Stimulated activated CD4-positive, alpha-beta T cell treated with anti-CD3 and anti-CD28 coated beads, TNF-alpha, amount 100 ng/mL, for 24 hours (primary cell): ENCODE data around the gene WDFY2.
A peak's percentile ranks its signal among the peaks of the same experiment; 100 is the strongest.

Experiments used
- DNase-seq, 3 experiments: peaks; one replicate each; pipeline ENCODE4 v3.0.0-alpha.2; 2020; ENCODE audit warnings: low read depth in 3 of 3

Gene WDFY2

DNA sequence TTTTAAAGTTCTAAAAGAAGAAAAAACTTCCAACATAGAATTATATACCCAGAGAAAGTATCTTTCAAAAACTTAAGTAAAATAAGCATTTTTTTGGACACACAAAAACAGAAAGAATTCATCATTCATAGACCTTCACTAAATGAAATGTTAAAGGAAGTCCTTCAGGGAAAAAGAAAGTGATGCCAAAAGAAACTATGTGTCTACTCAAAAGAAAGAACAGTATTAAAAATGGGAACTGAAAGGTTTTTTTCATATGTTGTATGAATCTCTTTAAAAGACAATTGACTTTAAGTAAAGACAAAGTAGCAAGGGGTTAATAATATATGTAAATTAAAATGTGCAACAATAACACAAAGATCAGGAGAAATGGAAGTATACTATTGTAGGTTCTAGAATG, 123.2 kb downstream of the WDFY2 start:
- no peak for DNase-seq

DNA sequence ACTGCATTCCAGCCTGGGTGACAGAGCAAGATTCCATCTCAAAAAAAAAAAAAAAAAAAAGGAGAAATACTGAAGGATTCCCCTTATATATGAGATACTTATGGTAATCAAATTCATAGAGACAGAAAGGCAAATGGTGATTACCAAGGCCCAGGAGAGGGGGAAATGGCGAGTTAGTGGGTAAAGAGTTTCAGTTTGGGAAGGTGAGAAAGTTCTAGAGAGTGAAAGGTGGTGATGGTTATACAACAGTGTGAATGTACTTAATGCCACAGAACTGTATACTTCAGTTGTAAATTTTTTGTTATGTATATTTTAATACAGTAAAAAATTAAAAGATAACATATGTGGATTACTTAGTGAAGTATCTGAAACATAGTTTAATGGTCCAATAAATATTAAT, 129.5 kb downstream of the WDFY2 start:
- DNase-seq: no peak

DNA sequence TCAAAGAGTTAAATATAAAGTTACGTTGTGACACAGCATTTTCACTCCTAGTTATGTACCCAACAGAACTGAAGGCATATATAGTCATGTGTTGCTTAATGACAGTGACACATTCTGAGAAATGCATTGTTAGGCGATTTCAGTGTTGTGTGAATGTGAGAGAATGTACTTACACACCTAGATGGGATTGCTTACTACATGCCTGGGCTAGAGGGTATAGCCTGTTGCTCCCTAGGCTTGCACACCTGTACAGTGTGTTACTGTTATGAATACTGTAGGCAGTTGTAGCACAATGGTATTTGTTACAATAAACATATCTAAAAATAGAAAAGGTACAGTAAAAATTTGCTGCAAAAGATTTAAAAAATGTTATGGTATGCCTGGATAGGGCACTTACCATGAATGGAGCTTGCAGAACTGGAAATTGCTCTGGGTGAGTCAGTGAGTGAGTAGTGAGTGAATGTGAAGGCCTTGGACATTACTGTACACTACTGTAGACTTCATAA, 130.5 kb downstream of the WDFY2 start:
- DNase-seq: no peak

DNA sequence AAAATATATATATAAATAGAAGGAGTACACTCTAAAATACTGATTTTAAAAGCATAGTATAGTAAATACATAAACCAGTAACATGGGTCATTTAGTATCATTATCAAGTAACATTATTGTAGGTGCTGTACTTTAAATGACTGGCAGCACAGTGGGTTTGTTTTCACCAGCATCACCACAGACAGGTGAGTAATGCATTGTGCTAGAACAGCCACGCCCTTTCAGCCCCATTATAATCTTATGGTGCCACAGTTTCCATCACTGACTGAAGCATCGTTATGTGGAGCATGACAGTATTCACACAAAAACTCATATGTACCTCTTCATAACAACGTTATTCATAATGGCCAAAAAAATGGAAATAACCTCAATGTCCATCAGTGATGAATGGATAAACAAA, 131.4 kb downstream of the WDFY2 start:
- no peak for DNase-seq

DNA sequence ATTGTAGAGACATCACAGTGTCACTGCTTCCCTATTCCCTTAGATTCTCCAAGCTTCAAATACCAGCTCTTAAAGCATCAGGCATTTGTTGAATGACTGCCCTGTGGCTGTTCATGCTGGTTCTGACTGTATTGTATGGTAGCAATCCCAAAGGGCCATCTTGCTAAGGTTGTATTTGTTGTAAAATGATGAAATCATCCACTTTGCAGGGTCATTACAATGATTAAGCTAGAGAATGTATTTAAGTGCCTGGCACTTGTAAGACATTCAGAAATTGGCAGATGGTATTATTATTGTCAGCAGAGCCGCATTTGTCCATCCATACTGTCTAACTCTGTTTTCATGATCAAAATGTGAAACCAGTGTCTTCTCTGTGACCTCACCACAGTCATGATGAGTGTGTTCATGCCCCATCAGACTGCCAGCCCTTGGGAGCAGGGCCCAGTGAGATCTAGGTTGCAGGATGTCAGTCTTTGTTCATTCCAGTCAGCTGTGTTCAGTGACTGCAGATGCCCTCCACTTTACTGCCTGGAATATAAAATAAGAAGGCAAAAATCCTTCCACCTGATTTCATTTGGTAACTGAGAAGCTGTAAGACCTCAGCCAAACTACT, 133.6 kb downstream of the WDFY2 start:
- no peak for DNase-seq

DNA sequence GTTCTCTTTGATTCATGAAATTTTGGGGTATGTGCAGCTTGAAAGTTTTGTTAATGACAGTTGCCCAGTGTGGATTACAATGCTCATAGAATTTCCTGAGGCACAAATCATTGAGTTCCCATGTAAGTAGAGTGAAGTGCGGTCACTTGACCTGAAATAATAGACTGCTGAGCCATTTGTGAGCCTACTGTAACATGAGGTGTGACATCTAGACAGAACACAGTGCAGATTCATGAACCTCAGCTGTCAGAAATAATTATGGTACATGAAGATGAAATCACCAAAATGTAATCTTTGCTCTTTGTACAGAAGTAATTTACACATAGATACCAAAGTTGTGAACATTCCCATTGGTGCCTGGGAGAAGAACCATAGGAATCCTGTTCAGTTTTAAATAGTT, 135.1 kb downstream of the WDFY2 start:
- no peak for DNase-seq

DNA sequence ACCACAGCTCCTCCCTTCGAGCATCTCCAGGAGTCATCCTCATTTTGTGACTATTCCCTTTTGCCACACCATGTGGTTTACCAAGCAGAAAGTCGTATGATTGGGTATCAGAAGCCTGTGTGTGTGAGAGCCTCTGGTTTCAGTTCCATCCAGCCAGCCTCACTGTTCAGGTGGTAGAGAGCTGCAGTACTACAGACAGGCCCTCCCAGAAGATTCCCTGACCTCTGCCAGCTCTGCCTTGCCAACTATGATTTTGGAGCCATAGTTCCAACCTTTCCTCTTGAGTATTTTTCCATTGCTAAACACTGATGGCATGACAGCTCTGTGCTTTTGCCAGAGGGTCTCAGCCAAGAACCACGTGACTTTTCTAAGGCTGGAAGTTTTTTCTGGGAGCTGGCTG, 137.2 kb downstream of the WDFY2 start:
- DNase-seq: no peak

DNA sequence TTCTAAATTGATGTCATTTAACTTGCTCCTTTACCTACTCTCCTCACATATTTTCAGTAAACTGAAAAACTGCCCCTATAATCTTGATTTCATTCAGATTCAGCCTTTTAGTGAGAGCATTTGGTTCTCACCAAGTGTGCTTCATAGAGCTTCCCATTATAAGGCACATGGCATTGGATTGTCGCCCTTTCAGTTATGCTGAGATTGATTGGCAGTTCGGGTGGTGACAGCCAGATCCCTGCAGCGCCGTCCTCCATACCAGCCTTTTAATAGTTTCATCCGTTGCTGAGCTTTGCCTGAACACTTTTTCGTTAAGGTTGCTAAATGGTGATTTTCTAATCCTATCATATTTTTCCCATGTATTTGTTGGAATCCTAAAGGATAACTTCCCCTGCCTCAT, 139.3 kb downstream of the WDFY2 start:
- no peak for DNase-seq

DNA sequence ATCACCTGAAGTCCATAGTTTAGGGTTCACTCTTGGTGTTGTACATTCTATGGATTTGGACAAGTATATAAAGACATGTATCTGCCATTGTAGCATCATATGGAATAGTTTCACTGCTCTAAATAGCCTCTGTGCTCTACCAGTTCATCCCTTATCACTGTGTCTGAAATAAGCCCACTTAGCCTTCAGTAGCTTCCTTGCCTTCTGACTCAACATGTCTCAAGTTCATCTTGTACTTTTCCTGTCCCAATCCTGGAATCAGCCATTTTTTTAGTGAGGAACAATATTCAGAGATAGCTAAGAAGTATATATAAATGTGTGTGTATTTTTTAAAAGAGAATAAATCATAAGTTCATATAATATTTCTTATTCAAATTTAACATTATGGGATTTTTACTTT, 140.5 kb downstream of the WDFY2 start:
- DNase-seq: no peak

DNA sequence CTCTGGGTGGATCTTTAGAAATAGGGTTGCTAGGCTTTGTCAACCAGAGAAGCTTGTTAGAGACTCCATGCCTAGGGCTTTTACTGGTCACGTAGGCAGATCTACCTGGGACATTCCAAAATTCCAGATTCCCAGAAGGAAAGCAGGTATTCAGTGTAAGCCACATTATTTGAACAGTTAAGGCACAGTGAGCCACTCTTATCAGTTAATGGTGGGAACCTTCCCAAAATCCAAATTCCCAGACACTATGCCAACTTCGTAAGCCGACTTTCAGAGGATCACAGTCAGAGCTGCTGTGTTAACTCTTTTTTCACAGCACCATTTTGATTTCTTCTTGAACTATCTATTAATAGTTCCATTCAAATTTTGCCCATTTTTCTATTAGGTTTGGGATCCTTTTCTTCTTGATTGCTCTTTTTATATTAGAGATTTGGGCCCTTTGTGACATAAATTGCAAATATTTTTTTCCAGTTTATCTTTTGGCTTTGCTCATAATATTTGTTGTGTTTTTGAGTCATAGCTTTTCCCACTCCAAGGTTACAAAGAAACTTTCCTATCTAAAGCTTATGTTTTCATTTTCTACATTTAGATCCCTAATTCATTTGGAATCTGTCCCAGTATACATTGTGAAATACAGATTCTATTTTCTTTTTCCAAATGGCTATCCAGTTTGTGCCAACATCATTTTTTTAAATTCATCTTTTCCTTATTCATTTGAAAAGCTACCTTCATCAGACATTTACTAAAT, 142.4 kb downstream of the WDFY2 start:
- DNase-seq: no peak

DNA sequence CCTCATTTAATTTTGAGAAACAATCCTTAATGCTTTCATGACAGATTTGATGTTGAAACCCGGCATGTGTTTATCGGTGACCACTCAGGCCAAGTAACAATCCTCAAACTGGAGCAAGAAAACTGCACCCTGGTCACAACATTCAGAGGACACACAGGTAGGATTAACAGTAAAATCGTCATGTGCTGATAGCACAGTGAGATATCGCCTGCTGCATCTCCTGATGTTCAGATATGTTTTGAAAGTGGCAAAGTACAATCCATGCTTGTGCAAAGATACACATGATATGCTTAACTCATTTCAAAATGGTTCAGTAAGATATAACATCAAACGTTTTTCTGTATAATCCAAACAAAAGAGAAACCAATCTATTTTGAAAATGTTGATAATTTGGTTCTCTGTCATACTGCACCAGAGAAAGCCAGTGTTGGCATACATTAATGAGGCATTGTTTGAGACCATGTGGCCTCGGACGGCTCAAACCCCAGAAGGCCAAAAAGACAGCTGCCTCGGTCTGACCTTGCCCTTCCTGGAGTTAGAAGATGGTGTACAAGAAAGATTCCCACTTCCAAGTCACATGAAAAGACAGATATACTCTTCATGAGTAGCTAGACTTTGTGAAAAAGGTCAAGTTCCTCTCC, 143.5 kb downstream of the WDFY2 start:
- DNase-seq: no peak

DNA sequence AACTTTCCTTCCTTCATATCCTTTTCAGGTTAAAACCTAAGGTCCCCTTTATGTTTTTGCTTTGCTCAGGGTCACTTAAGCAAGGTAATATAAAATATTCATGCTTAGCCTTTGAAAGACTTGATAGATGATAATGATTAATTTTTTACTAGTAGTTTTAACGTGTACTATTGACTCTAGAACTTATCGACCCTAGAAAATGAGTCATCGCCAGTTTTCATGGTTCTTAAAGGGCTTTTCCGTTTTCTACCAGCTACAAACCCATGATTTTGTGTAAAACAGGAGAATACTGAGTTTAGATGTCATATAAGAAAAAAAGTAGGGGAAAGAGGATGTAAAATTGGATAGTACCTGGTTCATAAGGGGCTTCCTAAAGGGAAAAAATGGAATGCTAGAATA, 144.0 kb downstream of the WDFY2 start:
- DNase-seq: no peak

DNA sequence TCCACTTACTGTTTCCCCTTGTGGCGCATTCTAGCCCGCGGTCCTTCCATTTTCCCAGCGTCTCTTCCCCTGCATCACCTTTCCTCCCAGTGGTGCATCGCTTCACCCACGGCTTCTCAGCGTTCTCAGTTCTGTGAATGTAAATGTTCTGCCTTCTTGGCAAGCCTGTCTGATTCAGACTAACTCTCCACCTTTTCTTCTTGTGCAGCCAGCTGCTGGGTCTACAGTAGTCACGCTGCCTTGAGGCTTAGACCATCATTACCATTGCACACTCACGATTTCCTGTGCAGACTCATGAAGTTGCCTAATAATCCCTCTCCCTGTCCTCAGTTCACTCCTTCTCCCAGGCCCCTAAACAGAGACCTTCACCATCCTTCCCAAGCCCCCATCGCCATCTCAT, 144.7 kb downstream of the WDFY2 start:
- no peak for DNase-seq

DNA sequence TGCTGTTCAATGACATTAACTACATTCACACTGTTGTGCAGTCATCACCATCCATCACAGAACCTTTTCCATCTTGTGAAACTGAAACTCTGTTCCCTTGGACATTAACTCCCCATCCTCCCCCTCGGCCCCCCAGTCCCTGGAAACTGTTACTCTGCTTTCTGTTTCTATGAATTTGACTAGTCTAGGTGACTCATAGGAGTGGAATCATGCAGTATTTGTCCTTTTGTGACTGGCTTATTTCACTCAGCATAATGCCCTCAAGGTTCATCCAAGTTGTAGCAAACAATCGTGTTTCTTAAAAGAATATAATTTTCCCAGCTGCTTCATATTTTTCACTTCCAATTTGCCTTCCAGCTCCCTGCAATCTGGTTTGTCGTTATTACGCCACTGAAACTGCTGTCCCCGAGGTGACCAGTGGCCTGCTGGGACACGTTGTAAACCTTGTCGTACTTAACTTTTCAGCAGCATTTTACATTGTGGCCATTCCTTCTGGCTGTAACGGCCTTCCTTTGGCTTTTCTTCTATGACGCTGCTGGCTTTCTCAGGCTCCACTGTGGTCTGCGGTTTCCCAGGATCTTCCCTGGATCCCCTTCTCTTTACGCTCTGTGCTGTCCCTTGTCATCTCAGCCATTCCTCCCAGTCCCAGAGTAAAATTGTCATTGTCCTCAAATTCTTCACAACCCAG, 145.7 kb downstream of the WDFY2 start:
- peak in 2 of 3 experiments; percentile 7 to 48 for DNase-seq

DNA sequence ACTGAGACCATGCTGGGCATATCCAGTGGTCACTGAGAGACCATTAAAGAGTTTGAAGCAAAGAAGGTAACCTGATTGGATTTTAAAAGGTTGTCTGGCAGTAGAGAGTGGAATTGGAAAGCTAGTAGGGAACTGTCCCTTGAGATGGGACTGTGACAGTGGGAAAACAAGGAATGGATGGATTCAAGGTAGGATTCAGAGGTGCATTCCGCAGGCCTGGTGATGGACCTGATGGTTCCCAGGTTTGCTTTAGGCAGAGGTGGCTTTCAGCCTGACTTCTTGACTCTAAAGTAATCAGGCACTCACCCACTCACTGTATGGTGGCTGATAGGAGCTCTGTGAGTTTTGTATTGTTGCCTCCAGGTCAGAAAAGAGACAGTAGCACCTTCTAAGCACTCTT, 146.7 kb downstream of the WDFY2 start:
- no peak for DNase-seq

DNA sequence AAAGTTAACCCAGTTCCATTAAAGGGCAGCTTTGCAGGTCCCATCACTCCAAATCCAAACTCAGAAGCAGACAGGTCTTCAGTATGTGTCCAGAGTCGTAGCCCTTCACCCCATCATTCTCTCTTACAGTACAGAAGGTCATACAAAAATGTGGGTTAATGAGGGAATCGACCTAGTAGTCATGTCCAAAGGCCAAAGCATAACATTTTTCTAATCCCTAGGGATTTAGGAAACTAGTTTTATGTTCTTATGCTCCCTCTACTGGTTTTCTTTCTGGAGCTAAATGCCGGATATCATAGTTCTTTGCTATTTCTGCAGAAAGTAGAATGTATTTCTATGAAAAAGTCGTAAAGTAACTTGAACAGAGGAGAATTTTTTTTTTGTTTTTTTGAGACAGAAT, 147.5 kb downstream of the WDFY2 start:
- no peak for DNase-seq

DNA sequence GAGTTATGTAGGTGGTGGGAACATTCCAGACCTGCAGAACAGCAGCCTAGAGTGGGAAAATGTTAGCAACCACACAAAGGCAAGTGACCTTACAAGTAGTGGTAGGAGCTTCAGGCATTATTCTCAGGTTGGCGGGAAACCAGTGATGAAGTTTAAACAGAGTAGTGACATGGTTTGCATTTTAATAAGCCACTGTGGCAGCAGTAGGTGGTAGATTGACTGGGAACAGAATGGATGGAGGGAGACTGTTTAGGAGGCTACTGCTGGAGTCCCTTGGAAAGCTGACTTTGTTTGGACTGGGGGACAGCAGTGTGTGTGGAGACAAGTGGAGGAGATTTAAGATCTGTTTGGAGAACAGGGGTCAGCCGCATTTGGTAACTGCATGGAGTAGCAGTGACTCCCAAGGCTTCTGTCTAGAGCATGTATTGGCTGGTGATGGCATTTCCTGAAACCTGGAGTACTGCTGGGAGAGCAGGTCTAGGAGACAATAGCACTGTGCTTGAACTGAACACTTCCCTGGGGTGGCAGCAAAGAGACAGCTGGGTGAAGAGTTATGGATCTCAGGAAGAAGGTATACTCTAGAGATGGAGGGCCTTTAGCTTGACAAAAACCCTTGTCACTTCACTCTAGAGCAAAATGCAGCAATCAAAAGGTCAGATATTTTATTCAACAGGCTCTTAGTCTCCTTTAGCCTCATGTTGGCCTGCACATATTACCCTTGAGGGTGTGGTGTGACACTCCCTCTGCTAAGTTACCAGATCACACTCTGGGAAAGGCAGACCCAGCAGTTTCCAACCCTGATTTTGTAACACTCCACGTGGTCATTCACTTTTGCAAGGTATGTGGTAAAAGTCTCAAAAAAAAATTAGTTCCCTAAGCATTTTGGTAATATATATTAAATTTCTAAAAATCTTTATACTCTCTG, 149.4 kb downstream of the WDFY2 start:
- no peak for DNase-seq

DNA sequence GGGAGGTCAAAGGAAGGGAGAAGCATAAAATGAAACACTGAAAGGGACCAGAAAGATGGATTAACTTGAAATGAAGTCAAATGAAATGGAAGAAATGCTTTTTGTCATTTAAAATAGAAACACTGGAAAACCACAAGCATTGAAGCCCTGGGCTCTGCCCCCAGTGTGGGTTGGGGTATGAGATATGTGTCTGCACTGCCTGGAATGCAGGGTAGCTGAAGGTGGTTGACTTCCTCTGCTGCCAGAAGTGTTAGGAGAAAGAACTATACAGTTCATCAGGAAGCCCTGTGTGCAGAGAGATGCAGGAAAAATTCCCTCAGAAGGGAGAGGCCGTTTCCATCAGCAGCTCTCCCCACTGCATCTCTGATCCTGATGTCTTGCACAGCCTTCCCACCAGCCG, 150.5 kb downstream of the WDFY2 start:
- DNase-seq: no peak

DNA sequence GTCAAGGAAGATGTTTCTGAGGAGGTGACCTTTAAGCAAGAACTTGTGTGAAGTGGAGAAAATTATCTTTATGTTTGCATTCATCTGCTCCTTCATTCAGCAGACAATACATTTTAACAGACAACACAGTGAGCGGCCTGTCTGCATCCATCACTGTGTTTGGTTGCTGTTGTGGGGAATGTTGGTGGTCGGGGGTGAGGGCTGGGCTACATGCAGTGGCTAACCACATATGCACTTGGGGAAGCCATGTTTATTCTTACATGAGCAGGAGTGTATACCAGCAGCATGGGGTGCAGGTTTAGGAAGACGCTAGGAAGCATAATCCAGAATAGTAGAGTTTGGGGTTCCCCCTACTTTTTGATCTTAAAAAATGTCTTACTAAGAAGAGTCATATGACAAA, 153.3 kb downstream of the WDFY2 start:
- no peak for DNase-seq

DNA sequence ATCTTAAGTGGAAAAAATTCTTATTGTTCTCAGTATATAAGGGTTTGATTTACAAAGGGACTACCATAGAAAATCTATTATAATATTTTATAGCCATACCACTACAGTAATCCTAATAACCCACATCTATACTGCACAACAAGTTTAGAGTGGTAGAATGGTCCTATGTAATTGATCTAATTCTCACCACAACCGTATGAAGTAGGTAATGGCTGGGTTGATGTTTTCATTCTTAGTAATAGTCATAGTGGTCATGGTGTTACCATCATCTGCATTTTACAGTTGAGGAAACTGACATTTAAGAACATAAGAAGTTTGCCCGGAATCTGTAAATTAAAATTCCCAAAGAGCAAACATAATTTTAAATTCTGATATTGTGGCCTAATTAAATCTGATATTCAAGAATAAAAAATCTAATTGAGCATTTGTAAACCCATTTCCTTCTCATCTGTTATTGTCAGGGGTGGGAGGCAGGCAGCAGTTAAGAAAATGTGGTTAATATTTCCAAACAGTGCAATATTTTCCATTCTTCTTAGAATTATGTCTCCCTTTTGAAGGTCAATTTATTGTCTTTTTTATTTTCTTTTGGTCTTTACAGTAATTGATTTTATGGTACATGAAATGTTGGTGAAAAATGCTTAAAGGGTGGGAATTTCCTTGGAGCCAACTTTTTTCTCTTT, 154.1 kb downstream of the WDFY2 start:
- no peak for DNase-seq
